Progenitor cell of endocrine pancreas (in vitro differentiated cells): Measurements from ENCODE around the gene HINFP. TPM values are rescaled to one million over a fixed set of nuclear protein-coding genes. Genes with fewer than 3 reads are reported as not detected.

Experiments used
- DNase-seq: peaks from one replicate; pipeline ENCODE4 v3.0.0; 2021; ENCODE audit warnings: low spot score; ENCODE audit not compliant: unreplicated experiment
- H3K27ac Mint-ChIP-seq: 2 replicates; pipeline ENCODE4 v1.8.0; 2021; ENCODE audit warnings: mild to moderate bottlenecking, moderate library complexity, mixed read lengths
- H3K27me3 Mint-ChIP-seq: 2 replicates; pipeline ENCODE4 v1.8.0; 2021; ENCODE audit warnings: mixed read lengths
- H3K36me3 Mint-ChIP-seq: 2 replicates; pipeline ENCODE4 v1.8.0; 2022; ENCODE audit warnings: mixed read lengths; ENCODE audit not compliant: insufficient read depth
- H3K4me1 Mint-ChIP-seq: 2 replicates; pipeline ENCODE4 v1.8.0; 2021; ENCODE audit warnings: low read depth, mixed read lengths
- H3K4me3 Mint-ChIP-seq: 2 replicates; pipeline ENCODE4 v1.8.0; 2021; ENCODE audit warnings: low read depth, mild to moderate bottlenecking, moderate library complexity, mixed read lengths
- H3K9me3 Mint-ChIP-seq: 2 replicates; pipeline ENCODE4 v1.8.0; 2021; ENCODE audit warnings: low read depth, mixed read lengths
- total RNA-seq: library from RNA; stranded (reverse); gene quantifications from 2 replicates; pipeline ENCODE4 v1.2.1, GENCODE V29; 2021
- TF ChIP-seq, protein P1 (sequence below): fragments of 200-600 bp; sonication (generic); IDR thresholded peaks from one replicate; pipeline ENCODE4 v1.5.0; 2021; ENCODE audit warnings: antibody characterized with exemption, mild to moderate bottlenecking; ENCODE audit not compliant: unreplicated experiment

HINFP gene
- total RNA-seq, 1 donor from 2014 or later = 48.7 TPM

DNA sequence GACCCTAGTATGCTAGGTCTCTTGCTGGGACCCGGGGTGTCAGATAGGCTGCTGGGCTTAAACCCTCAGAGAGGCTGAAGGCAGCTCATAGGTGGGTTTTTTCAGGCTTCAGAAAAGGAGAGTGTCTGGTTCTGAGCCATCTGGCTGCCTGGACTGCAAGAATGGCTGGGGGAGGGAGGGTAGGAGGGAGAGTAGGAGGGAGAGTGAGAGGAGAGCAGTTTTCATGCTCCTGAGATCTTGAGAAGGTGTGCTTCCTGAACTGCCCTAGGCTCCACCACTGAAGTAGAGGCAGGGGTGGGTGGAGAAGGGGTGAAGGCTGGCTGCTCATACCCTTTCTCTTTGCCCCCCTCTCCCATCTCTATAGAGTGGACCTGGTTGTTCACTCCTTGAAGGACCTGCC is 32.1 kb upstream of the HINFP start:
- H3K36me3 Mint-ChIP-seq = peaks cover 5% of the 10 kb centered on the region
- H3K9me3 Mint-ChIP-seq = no peaks in the 10 kb centered on the region
- H3K4me1 Mint-ChIP-seq = peaks cover 22% of the 10 kb centered on the region
- H3K27ac Mint-ChIP-seq = peak overlapping the region; percentile 52
- H3K27me3 Mint-ChIP-seq = no peaks in the 10 kb centered on the region
- no peak for DNase-seq
- TF ChIP-seq, protein P1, sequence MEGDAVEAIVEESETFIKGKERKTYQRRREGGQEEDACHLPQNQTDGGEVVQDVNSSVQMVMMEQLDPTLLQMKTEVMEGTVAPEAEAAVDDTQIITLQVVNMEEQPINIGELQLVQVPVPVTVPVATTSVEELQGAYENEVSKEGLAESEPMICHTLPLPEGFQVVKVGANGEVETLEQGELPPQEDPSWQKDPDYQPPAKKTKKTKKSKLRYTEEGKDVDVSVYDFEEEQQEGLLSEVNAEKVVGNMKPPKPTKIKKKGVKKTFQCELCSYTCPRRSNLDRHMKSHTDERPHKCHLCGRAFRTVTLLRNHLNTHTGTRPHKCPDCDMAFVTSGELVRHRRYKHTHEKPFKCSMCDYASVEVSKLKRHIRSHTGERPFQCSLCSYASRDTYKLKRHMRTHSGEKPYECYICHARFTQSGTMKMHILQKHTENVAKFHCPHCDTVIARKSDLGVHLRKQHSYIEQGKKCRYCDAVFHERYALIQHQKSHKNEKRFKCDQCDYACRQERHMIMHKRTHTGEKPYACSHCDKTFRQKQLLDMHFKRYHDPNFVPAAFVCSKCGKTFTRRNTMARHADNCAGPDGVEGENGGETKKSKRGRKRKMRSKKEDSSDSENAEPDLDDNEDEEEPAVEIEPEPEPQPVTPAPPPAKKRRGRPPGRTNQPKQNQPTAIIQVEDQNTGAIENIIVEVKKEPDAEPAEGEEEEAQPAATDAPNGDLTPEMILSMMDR = no peak
- H3K4me3 Mint-ChIP-seq = no peak overlapping the region

GRCh38 chr11:119091178-119091577 is 30.2 kb upstream of the HINFP start:
- Mint-ChIP-seq H3K27me3 (no peaks in the 10 kb centered on the region), H3K4me1 (peaks cover 14% of the 10 kb centered on the region), H3K9me3 (no peaks in the 10 kb centered on the region), H3K27ac (no peak overlapping the region), H3K36me3 (peaks cover 7% of the 10 kb centered on the region), H3K4me3 (no peak overlapping the region)
- no peak for DNase-seq
- TF ChIP-seq, protein P1 = no peak

GRCh38 chr11:119091966-119092879 is 29.2 kb upstream of the HINFP start:
- Mint-ChIP-seq H3K9me3 (no peaks in the 10 kb centered on the region), H3K4me3 (peak overlapping the region; percentile 90), H3K4me1 (peaks cover 14% of the 10 kb centered on the region), H3K27me3 (no peaks in the 10 kb centered on the region), H3K27ac (peak overlapping the region; percentile 42), H3K36me3 (peaks cover 14% of the 10 kb centered on the region)
- TF ChIP-seq, protein P1 = no peak
- no peak for DNase-seq

DNA sequence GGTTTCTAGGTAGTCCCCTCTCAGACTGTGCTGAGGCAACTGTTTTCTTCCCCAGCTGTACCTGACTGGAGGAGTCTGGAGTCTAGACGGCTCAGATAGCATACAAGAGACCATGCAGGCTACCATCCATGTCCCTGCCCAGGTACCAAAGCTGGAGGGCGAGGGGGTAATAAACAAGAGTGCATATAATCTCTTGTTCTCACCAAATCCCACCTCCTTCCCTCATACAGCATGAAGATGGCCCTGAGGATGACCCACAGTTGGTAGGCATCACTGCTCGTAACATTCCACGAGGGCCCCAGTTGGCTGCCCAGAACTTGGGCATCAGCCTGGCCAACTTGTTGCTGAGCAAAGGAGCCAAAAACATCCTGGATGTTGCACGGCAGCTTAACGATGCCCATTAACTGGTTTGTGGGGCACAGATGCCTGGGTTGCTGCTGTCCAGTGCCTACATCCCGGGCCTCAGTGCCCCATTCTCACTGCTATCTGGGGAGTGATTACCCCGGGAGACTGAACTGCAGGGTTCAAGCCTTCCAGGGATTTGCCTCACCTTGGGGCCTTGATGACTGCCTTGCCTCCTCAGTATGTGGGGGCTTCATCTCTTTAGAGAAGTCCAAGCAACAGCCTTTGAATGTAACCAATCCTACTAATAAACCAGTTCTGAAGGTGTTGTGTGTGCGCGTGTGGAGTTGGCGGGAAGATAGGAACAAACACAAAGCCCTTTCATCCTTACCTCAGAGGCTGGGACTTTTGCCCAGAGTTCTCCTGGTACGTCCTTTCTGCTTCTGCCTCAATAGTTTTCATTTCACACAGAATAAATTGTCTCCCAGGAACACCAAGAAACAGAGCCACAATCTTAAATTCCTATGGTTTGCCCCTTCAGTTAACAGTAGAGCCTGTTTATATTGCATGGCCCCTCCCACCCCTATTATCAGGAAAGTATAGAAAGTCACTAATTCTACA is 28.2 kb upstream of the HINFP start:
- Mint-ChIP-seq H3K36me3 (peaks cover 20% of the 10 kb centered on the region), H3K27me3 (no peaks in the 10 kb centered on the region), H3K27ac (peak overlapping the region; percentile 93), H3K9me3 (no peaks in the 10 kb centered on the region), H3K4me3 (peak overlapping the region; percentile 90), H3K4me1 (peaks cover 14% of the 10 kb centered on the region)
- TF ChIP-seq, protein P1 = no peak
- DNase-seq = no peak
